GM06990 (cell line): ENCODE measurements around the gene C19orf18.
"Not testable (repeated sequence)": the region's sequence is repeated elsewhere in the genome, so short reads cannot be mapped to it uniquely, and the experiment has no call there.

Experiments
- DNase-seq: peaks from one replicate; pipeline ENCODE4 v3.0.0-alpha.2; 2011; ENCODE audit not compliant: insufficient read length; ENCODE audit errors: extremely low read depth
- H3K27me3 ChIP-seq: replicated peaks from 2 replicates; pipeline ENCODE4 v1.6.0; 2011; ENCODE audit warnings: low read length; ENCODE audit not compliant: control insufficient read depth, insufficient read depth
- H3K36me3 ChIP-seq: 2 replicates; pipeline ENCODE4 v1.5.1; 2011; ENCODE audit warnings: low read length; ENCODE audit not compliant: control insufficient read depth, insufficient read depth
- H3K4me3 ChIP-seq: replicated peaks from 2 replicates; pipeline ENCODE4 v1.5.1; 2011; ENCODE audit warnings: low read depth, mild to moderate bottlenecking, control low read depth, low read length
- TF ChIP-seq, protein P1 (sequence below): IDR thresholded peaks from 2 replicates; pipeline ENCODE4 v1.5.1; 2011; ENCODE audit warnings: low read length, control low read depth, mild to moderate bottlenecking, inconsistent platforms; ENCODE audit not compliant: insufficient read depth, poor library complexity, severe bottlenecking

Gene C19orf18

GRCh38 chr19:58010507-58010906 lies 36.2 kb upstream of the C19orf18 start:
- no peak for DNase-seq
- no peak overlapping the region for H3K4me3 ChIP-seq
- H3K27me3 ChIP-seq: no peaks in the 10 kb centered on the region
- TF ChIP-seq, protein P1, sequence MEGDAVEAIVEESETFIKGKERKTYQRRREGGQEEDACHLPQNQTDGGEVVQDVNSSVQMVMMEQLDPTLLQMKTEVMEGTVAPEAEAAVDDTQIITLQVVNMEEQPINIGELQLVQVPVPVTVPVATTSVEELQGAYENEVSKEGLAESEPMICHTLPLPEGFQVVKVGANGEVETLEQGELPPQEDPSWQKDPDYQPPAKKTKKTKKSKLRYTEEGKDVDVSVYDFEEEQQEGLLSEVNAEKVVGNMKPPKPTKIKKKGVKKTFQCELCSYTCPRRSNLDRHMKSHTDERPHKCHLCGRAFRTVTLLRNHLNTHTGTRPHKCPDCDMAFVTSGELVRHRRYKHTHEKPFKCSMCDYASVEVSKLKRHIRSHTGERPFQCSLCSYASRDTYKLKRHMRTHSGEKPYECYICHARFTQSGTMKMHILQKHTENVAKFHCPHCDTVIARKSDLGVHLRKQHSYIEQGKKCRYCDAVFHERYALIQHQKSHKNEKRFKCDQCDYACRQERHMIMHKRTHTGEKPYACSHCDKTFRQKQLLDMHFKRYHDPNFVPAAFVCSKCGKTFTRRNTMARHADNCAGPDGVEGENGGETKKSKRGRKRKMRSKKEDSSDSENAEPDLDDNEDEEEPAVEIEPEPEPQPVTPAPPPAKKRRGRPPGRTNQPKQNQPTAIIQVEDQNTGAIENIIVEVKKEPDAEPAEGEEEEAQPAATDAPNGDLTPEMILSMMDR: no peak
- no peaks in the 10 kb centered on the region for H3K36me3 ChIP-seq

- H3K4me3 ChIP-seq: no peak overlapping the region
Measured at GRCh38 chr19:58009666-58010301, 35.5 kb upstream of the C19orf18 start.

GRCh38 chr19:58009301-58009665 lies 34.9 kb upstream of the C19orf18 start:
- no peak overlapping the region for H3K4me3 ChIP-seq
- H3K27me3 ChIP-seq: no peaks in the 10 kb centered on the region
- no peaks in the 10 kb centered on the region for H3K36me3 ChIP-seq
- no peak for DNase-seq
- TF ChIP-seq, protein P1: no peak

More at GRCh38 chr19:58009666-58010301, 35.5 kb upstream of the C19orf18 start:
- Histone ChIP-seq H3K27me3 (no peaks in the 10 kb centered on the region), H3K36me3 (no peaks in the 10 kb centered on the region)
- DNase-seq: peak; percentile 82
- TF ChIP-seq, protein P1: no peak

DNA sequence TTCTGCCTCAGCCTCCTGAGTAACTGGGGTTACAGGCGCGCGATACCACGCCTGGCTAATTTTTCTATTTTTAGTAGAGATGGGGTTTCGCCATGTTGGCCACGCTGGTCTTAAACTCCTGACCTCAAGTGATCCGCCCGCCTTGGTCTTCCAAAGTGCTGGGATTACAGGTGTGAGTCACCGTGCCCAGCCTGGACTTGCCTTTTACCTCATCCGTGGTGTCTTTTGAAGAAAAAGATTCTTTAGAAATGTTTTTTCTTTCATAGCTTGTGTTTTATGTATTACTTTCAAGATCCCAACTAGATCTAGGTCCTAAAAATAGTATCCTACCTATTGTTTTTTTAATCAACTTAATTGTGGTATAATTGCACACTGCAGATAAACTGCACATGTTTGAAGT lies 34.5 kb upstream of the C19orf18 start:
- DNase-seq, H3K36me3 ChIP-seq, H3K27me3 ChIP-seq, H3K4me3 ChIP-seq: not testable (repeated sequence)

- Histone ChIP-seq H3K27me3 (no peaks in the 10 kb centered on the region), H3K4me3 (no peak overlapping the region), H3K36me3 (no peaks in the 10 kb centered on the region)
- TF ChIP-seq, protein P1: no peak
- DNase-seq: no peak
Measured at GRCh38 chr19:58007285-58007684, 33.0 kb upstream of the C19orf18 start.

- Histone ChIP-seq H3K4me3 (peak overlapping the region; percentile 77), H3K27me3 (no peaks in the 10 kb centered on the region), H3K36me3 (peaks cover 14% of the 10 kb centered on the region)
- DNase-seq: no peak
- TF ChIP-seq, protein P1: no peak
Measured at GRCh38 chr19:58003174-58003828, 29.0 kb upstream of the C19orf18 start.
